K562 (cell line): ENCODE measurements around the gene PCDHGC4. TPM values are rescaled to one million over a fixed set of nuclear protein-coding genes. Genes with fewer than 3 reads are reported as not detected.

ENCODE experiments used
- ATAC-seq: fragments of 200-7000 bp; cut with Tn5 transposase; 3 replicates; pipeline ENCODE4 v1.9.1; 2020; ENCODE audit warnings: moderate library complexity
- BruUV-seq: library from RNA; stranded (reverse); fragments of 400-500 nt; replicated peaks from 2 replicates; lab custom pipeline; 2021; lab: Mats Ljungman, UMichigan
- CTCF ChIA-PET: fragments of 300-600 bp; formaldehyde crosslinking; extraction: SDS; loops from one replicate; lab custom pipeline; 2021; ENCODE audit warnings: low intra/inter-chr PET ratio; lab: Yijun Ruan, JAX
- POLR2A ChIA-PET: fragments of 300-600, 350-650 bp; sonication (Branson Sonifier 250); formaldehyde crosslinking; extraction: SDS; loops from one replicate; lab custom pipeline; 2021; ENCODE audit warnings: antibody characterized with exemption, inconsistent platforms; lab: Yijun Ruan, JAX
- DNase-seq, 4 experiments: peaks; one replicate each; pipeline versions ENCODE4 v3.0.0 to v3.0.0-alpha.2; 2011 to 2018; ENCODE audit warnings: low spot score in 3 of 4, mixed read lengths in 3 of 4; ENCODE audit errors: extremely low read depth in 1 of 4
- FAIRE-seq: peaks from 2 replicates; lab custom pipeline; 2011; peaks lifted over from hg19 to GRCh38; lab: Jason Lieb, UNC
- H2AFZ ChIP-seq: 2 replicates; pipeline ENCODE4 v1.6.0; 2011; ENCODE audit warnings: low read depth, low read length, control low read depth, inconsistent platforms
- H3K27ac ChIP-seq: fragments of 200-600 bp; 3 replicates; pipeline ENCODE4 v1.8.0; 2011; ENCODE audit warnings: low read depth, mild to moderate bottlenecking, control low read depth, inconsistent platforms, low read length, moderate library complexity, mixed read lengths; ENCODE audit errors: extremely low read depth
- H3K27me3 ChIP-seq, 2 experiments: fragments of 300-600 bp in 1 of 2; 2 replicates in 1 of 2; 3 replicates in 1 of 2; pipeline versions ENCODE4 v1.6.0 to v1.8.0; 2011; ENCODE audit warnings: inconsistent platforms in 2 of 2, low read length in 2 of 2, mild to moderate bottlenecking in 1 of 2, mixed read lengths in 1 of 2, moderate library complexity in 1 of 2; ENCODE audit not compliant: control insufficient read depth in 2 of 2, insufficient read depth in 2 of 2
- H3K36me3 ChIP-seq: fragments of 300-600 bp; 3 replicates; pipeline ENCODE4 v1.8.0; 2011; ENCODE audit warnings: mild to moderate bottlenecking, low read length, inconsistent platforms; ENCODE audit not compliant: control insufficient read depth, insufficient read depth
- H3K4me1 ChIP-seq, 2 experiments: fragments of 200-600 bp in 1 of 2; replicated peaks in 1 of 2; 2 replicates in 1 of 2; 3 replicates in 1 of 2; pipeline versions ENCODE4 v1.5.1 to v1.8.0; 2011; ENCODE audit warnings: inconsistent platforms in 2 of 2, low read length in 2 of 2, mild to moderate bottlenecking in 1 of 2, mixed read lengths in 1 of 2, moderate library complexity in 1 of 2; ENCODE audit not compliant: control insufficient read depth in 2 of 2, insufficient read depth in 2 of 2
- H3K4me2 ChIP-seq: 2 replicates; pipeline ENCODE4 v1.6.1; 2011; ENCODE audit warnings: low read length, control low read depth, inconsistent platforms, mixed read lengths; ENCODE audit not compliant: insufficient read depth
- H3K4me3 ChIP-seq: fragments of 200-600 bp; sonication (generic), shearing (Covaris generic); 2 replicates; pipeline ENCODE4 v1.5.1; 2016; ENCODE audit warnings: control low read depth, inconsistent platforms
- H3K79me2 ChIP-seq: fragments of 200-600 bp; 3 replicates; pipeline ENCODE4 v1.8.0; 2011; ENCODE audit warnings: low read length, inconsistent platforms; ENCODE audit not compliant: control insufficient read depth, insufficient read depth
- H3K9ac ChIP-seq, 2 experiments: 2 replicates each; pipeline versions ENCODE4 v1.6.0 to v1.6.1; 2011; ENCODE audit warnings: low read depth in 2 of 2, low read length in 2 of 2, control low read depth in 1 of 2, inconsistent platforms in 1 of 2, mild to moderate bottlenecking in 1 of 2, mixed read lengths in 1 of 2; ENCODE audit not compliant: insufficient read depth in 1 of 2
- H3K9me1 ChIP-seq: one replicate; pipeline ENCODE4 v1.6.0; 2011; ENCODE audit warnings: inconsistent platforms, mild to moderate bottlenecking, low read length, moderate library complexity; ENCODE audit not compliant: control insufficient read depth, insufficient read depth
- H3K9me3 ChIP-seq: replicated peaks from 2 replicates; pipeline ENCODE4 v1.5.1; 2011; ENCODE audit warnings: low read depth, low read length, inconsistent platforms; ENCODE audit not compliant: control insufficient read depth, insufficient read depth
- H4K20me1 ChIP-seq: replicated peaks from 2 replicates; pipeline ENCODE4 v1.6.1; 2011; ENCODE audit warnings: low read length, inconsistent platforms, mixed read lengths; ENCODE audit not compliant: control insufficient read depth, insufficient read depth
- ESRRB ChIP-seq: fragments of 250-450 bp; sonication (Bioruptor Pico); IDR thresholded peaks from 2 replicates; pipeline ENCODE4 v1.5.0; 2020; ENCODE audit warnings: mild to moderate bottlenecking, moderate library complexity, borderline replicate concordance
- HDAC3 ChIP-seq: fragments of 450-650 bp; IDR thresholded peaks from 2 replicates; pipeline ENCODE4 v1.6.1; 2018; ENCODE audit warnings: borderline replicate concordance, mild to moderate bottlenecking, moderate library complexity; ENCODE audit not compliant: partially characterized antibody
- KLF6 ChIP-seq: fragments of 250-450 bp; sonication (Bioruptor Pico); IDR thresholded peaks from 2 replicates; pipeline ENCODE4 v1.4.0; 2020; ENCODE audit warnings: mild to moderate bottlenecking, moderate library complexity, borderline replicate concordance
- NFYB ChIP-seq: IDR thresholded peaks from 2 replicates; pipeline ENCODE4 v1.6.1; 2011; ENCODE audit warnings: mild to moderate bottlenecking, moderate library complexity; ENCODE audit not compliant: insufficient read length; ENCODE audit errors: extremely low read depth
- RBBP5 ChIP-seq: fragments of 200-600 bp; sonication (generic); IDR thresholded peaks from 2 replicates; pipeline ENCODE4 v1.6.1; 2012; ENCODE audit warnings: borderline replicate concordance, mild to moderate bottlenecking, low read length, control low read depth, inconsistent platforms; ENCODE audit not compliant: insufficient read depth, poor library complexity, severe bottlenecking
- ZNF165 ChIP-seq: fragments of 250-450 bp; sonication (Bioruptor Pico); IDR thresholded peaks from 2 replicates; pipeline ENCODE4 v1.4.0; 2020; ENCODE audit warnings: borderline replicate concordance
- ZNF609 ChIP-seq: sonication (generic); formaldehyde crosslinking; IDR thresholded peaks from 2 replicates; pipeline ENCODE4 v1.8.1; 2023; ENCODE audit warnings: missing genetic modification reagents, mild to moderate bottlenecking, borderline replicate concordance
- WGBS: fragments of 100-300 bp; shearing (Covaris generic); methylation state at CpG from one replicate; pipeline ENCODE4 v1.1.6; 2016; ENCODE audit warnings: low coverage, mixed read lengths; ENCODE audit not compliant: insufficient coverage; ENCODE audit errors: missing lambda C conversion rate; 5-methylcytosine and 5-hydroxymethylcytosine counted together
- in situ Hi-C: fragments of 300-500 bp; cut with MboI; formaldehyde crosslinking; loops from 4 replicates; pipeline ENCODE4 v1.15.0; 2018; ENCODE audit warnings: inconsistent platforms, mixed read lengths
- intact Hi-C: fragments of 100-400 bp; cut with micrococcal nuclease; formaldehyde crosslinking; loops from 2 replicates; pipeline ENCODE4 v1.14.2; 2022
- polyA plus RNA-seq, 8 experiments: library from polyadenylated mRNA; depleted of rRNA in 4 of 8; stranded (reverse) in 5 of 8; unstranded in 3 of 8; fragments of >200 nt; fragmentation: Nextera tagmentation in 2 of 8; fragmentation: Illumina TruSeq in 1 of 8; extraction: Ambion mirVana in 2 of 8; extraction: Trizol in 1 of 8; gene quantifications; 2 replicates each; pipeline versions ENCODE4 v1.2.1 to v1.2.3, GENCODE V29; 2011 to 2014; ENCODE audit warnings: inconsistent platforms in 1 of 8, missing spikeins in 1 of 8
- total RNA-seq, 7 experiments: library from RNA; depleted of rRNA in 6 of 7; stranded (reverse); fragments of >200 nt in 6 of 7; fragmentation: Illumina TruSeq in 2 of 7; extraction: Trizol in 2 of 7; gene quantifications; 2 replicates each; pipeline versions ENCODE4 v1.2.1 to v1.2.3, GENCODE V29; 2011 to 2021; ENCODE audit warnings: low replicate concordance in 1 of 7

The PCDHGC4 gene
- total and polyA plus RNA-seq, 9 of the 15 experiments (the other 6 are each of a cell fraction or from before 2014, with no cell fraction given), result 0.05 TPM; not detected in 8

- Histone ChIP-seq H3K9me1 (no peaks in the 10 kb centered on the region), H3K79me2 (no peaks in the 10 kb centered on the region), H3K4me1 (no peaks in the 10 kb centered on the region), H3K36me3 (no peaks in the 10 kb centered on the region), H3K4me2 (no peak overlapping the region), H3K9me3 (no peaks in the 10 kb centered on the region), H3K27ac (no peak overlapping the region), H4K20me1 (no peaks in the 10 kb centered on the region), H3K9ac (no peak overlapping the region), H2AFZ (no peak overlapping the region), H3K27me3 (peaks cover 11 to 29% of the 10 kb centered on the region in 2 experiments; a peak in 4 of 5 replicates), H3K4me3 (no peak overlapping the region)
- ChIA-PET CTCF (no interaction called here), POLR2A (no interaction called here)
- ATAC-seq (no peak), FAIRE-seq (no peak), DNase-seq (no peak)
- BruUV-seq, result no TSS peak
- intact Hi-C loops (no loop called here), in situ Hi-C loops (no loop called here)
- TF ChIP-seq ESRRB (CRISPR knock-in tag) (no peak), HDAC3 (no peak)
- WGBS, result 2% methylated on average over 4 of the region's 4 CpGs
Observed at GRCh38 chr5:141504216-141504615, 19.4 kb downstream of the PCDHGC4 start.

- Histone ChIP-seq H2AFZ (no peak overlapping the region), H4K20me1 (no peaks in the 10 kb centered on the region), H3K27ac (no peak overlapping the region), H3K79me2 (no peaks in the 10 kb centered on the region), H3K9ac (no peak overlapping the region), H3K4me3 (no peak overlapping the region), H3K9me3 (no peaks in the 10 kb centered on the region), H3K9me1 (no peaks in the 10 kb centered on the region), H3K27me3 (peaks cover 10 to 30% of the 10 kb centered on the region in 2 experiments; a peak in 4 of 5 replicates), H3K36me3 (no peaks in the 10 kb centered on the region), H3K4me1 (no peaks in the 10 kb centered on the region; a peak in 2 of 5 replicates), H3K4me2 (no peak overlapping the region)
- intact Hi-C loops (no loop called here), in situ Hi-C loops (no loop called here)
- FAIRE-seq (no peak), ATAC-seq (no peak), DNase-seq (no peak)
- POLR2A ChIA-PET, result interaction anchor here (0.6 to 1.4 kb wide), 3 partner anchors 13 to 1852 kb away, joined by 3 to 5 read pairs (median 4); no protein-coding TSS in a partner anchor
- CTCF ChIA-PET, result interaction anchor here (0.6 kb wide), 1 partner anchor 17 kb away, joined by 3 read pairs; no protein-coding TSS in a partner anchor
- no TSS peak for BruUV-seq
- WGBS, result 4% methylated on average over 8 of the region's 8 CpGs
- TF ChIP-seq KLF6 (CRISPR knock-in tag) (no peak), ZNF165 (CRISPR knock-in tag) (no peak), RBBP5 (no peak), ZNF609 (CRISPR knock-in tag) (no peak), NFYB (no peak)
Observed at GRCh38 chr5:141506381-141507155, 21.7 kb downstream of the PCDHGC4 start.
